Measurements from ENCODE around the gene NKX2-3.

DNA sequence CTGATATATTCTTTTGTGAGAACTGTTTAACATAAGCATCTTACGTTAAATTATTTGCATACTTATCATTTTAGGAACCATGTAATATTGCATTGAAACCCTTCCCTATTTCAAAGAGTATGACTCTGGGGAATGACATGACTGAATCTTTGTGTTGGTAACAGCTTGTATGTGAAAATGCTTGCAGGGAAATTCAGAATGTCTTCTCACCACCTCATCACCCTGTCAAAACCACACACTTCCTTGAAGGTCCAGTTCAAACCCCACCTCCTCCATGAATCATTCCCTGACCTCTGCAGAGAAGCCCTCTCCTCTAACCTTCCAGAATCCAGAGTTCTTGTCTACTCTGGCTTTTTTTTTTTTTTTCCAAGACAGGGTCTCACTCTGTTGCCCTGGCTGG lies 26.3 kb upstream of the NKX2-3 start:
- TF ChIP-seq, protein P1, sequence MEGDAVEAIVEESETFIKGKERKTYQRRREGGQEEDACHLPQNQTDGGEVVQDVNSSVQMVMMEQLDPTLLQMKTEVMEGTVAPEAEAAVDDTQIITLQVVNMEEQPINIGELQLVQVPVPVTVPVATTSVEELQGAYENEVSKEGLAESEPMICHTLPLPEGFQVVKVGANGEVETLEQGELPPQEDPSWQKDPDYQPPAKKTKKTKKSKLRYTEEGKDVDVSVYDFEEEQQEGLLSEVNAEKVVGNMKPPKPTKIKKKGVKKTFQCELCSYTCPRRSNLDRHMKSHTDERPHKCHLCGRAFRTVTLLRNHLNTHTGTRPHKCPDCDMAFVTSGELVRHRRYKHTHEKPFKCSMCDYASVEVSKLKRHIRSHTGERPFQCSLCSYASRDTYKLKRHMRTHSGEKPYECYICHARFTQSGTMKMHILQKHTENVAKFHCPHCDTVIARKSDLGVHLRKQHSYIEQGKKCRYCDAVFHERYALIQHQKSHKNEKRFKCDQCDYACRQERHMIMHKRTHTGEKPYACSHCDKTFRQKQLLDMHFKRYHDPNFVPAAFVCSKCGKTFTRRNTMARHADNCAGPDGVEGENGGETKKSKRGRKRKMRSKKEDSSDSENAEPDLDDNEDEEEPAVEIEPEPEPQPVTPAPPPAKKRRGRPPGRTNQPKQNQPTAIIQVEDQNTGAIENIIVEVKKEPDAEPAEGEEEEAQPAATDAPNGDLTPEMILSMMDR (IDR thresholded peaks at IDR 0.05): no peak
- TF ChIP-seq POLR2AphosphoS5 (IDR thresholded peaks at IDR 0.05; ENCODE audit: low read depth, low read length): no peak

Data from Panc1 (cell line).